ENCODE results near the gene RPE. TPM values are rescaled to one million over a fixed set of nuclear protein-coding genes. Genes with fewer than 3 reads are reported as not detected.
A peak's percentile ranks its signal among the peaks of the same experiment; 100 is the strongest.

Gene RPE
- total RNA-seq, 4 donors from 2014 or later: 31.0 to 105 (median 55.5) TPM

- Histone ChIP-seq H3K27me3 (peaks cover 0 to 8% (median 0%) of the 10 kb centered on the region in 4 donors), H3K9me3 (no peaks in the 10 kb centered on the region), H3K4me1 (no peaks in the 10 kb centered on the region), H3K4me3 (no peak overlapping the region), H3K27ac (no peak overlapping the region), H3K36me3 (no peaks in the 10 kb centered on the region)
- TF ChIP-seq CTCF (IDR thresholded peaks at IDR 0.05) (no peak), POLR2A (IDR thresholded peaks at IDR 0.05) (no peak)
- DNase-seq: no peak
- 0% methylated on average over 1 of the region's 1 CpG for WGBS, 2 donors
- intact Hi-C loops (cut with DNase I): no loop called here
Observed at GRCh38 chr2:209973328-209973727, 29.1 kb upstream of the RPE start.

- Histone ChIP-seq H3K4me3 (no peak overlapping the region), H3K9me3 (no peaks in the 10 kb centered on the region), H3K4me1 (no peaks in the 10 kb centered on the region), H3K36me3 (no peaks in the 10 kb centered on the region), H3K27ac (no peak overlapping the region), H3K27me3 (peaks cover 0 to 8% (median 0%) of the 10 kb centered on the region in 4 donors)
- 6 to 33% methylated on average over 1 of the region's 1 CpG for WGBS, 2 donors
- TF ChIP-seq CTCF (IDR thresholded peaks at IDR 0.05): no peak
- TF ChIP-seq POLR2A (IDR thresholded peaks at IDR 0.05): no peak
- intact Hi-C loops (cut with DNase I): no loop called here
- DNase-seq: no peak
Observed at GRCh38 chr2:209974576-209974975, 27.9 kb upstream of the RPE start.

GRCh38 chr2:209976698-209977385, 25.6 kb upstream of the RPE start:
- intact Hi-C loops (cut with DNase I): loop anchor here (5.0 kb wide), 1 partner anchor 220 kb away; no protein-coding TSS in a partner anchor
- Histone ChIP-seq H3K4me3 (no peak overlapping the region), H3K27me3 (peaks cover 0 to 8% (median 0%) of the 10 kb centered on the region in 4 donors), H3K4me1 (no peaks in the 10 kb centered on the region), H3K27ac (no peak overlapping the region), H3K36me3 (no peaks in the 10 kb centered on the region), H3K9me3 (no peaks in the 10 kb centered on the region)
- DNase-seq: no peak
- no peak for TF ChIP-seq POLR2A (IDR thresholded peaks at IDR 0.05)
- no peak for TF ChIP-seq CTCF (IDR thresholded peaks at IDR 0.05)
- 61 to 73% methylated on average over 9 of the region's 9 CpGs for WGBS, 2 donors

- no peak for DNase-seq
- H3K27ac ChIP-seq: no peak overlapping the region
- TF ChIP-seq CTCF (IDR thresholded peaks at IDR 0.05) (peak; percentile 23 to 65 (median 60)), POLR2A (IDR thresholded peaks at IDR 0.05) (no peak)
- peaks cover 0 to 5% (median 0%) of the 10 kb centered on the region in 4 donors for H3K27me3 ChIP-seq
- intact Hi-C loops (cut with DNase I): loop anchor here (5.0 kb wide), 1 partner anchor 220 kb away; no protein-coding TSS in a partner anchor
- H3K4me1 ChIP-seq: no peaks in the 10 kb centered on the region
- H3K36me3 ChIP-seq: no peaks in the 10 kb centered on the region
- no peaks in the 10 kb centered on the region for H3K9me3 ChIP-seq
- WGBS, 2 donors: 85 to 91% methylated on average over 2 of the region's 2 CpGs
- H3K4me3 ChIP-seq: no peak overlapping the region
Observed at GRCh38 chr2:209977386-209978239, 24.8 kb upstream of the RPE start.

- DNase-seq: no peak
- H3K27me3 ChIP-seq: peaks cover 0 to 3% (median 0%) of the 10 kb centered on the region in 4 donors
- 89 to 96% methylated on average over 2 of the region's 2 CpGs for WGBS, 2 donors
- no peak overlapping the region for H3K4me3 ChIP-seq
- H3K36me3 ChIP-seq: no peaks in the 10 kb centered on the region
- no peak for TF ChIP-seq POLR2A (IDR thresholded peaks at IDR 0.05)
- TF ChIP-seq CTCF (IDR thresholded peaks at IDR 0.05): no peak
- no peaks in the 10 kb centered on the region for H3K4me1 ChIP-seq
- intact Hi-C loops (cut with DNase I): no loop called here
- no peak overlapping the region for H3K27ac ChIP-seq
- H3K9me3 ChIP-seq: no peaks in the 10 kb centered on the region
Observed at GRCh38 chr2:209984291-209984690, 18.1 kb upstream of the RPE start.
